ENCODE results near the gene ERBB2.
"Not testable (repeated sequence)": the region's sequence is repeated elsewhere in the genome, so short reads cannot be mapped to it uniquely, and the experiment has no call there.

ERBB2 gene

GRCh38 chr17:39705786-39706348, 6.0 kb downstream of the ERBB2 start:
- no peak for DNase-seq

- no peak for DNase-seq
Observed at GRCh38 chr17:39706383-39706782, 6.5 kb downstream of the ERBB2 start.

- DNase-seq = peak in 1 of 2 donors; percentile 7
Observed at GRCh38 chr17:39706921-39707337, 7.1 kb downstream of the ERBB2 start.

- DNase-seq = no peak
Observed at GRCh38 chr17:39709319-39709997, 9.6 kb downstream of the ERBB2 start.

GRCh38 chr17:39709998-39710964, 10.4 kb downstream of the ERBB2 start:
- DNase-seq = no peak

GRCh38 chr17:39711071-39711470, 11.2 kb downstream of the ERBB2 start:
- not testable (repeated sequence) for DNase-seq

GRCh38 chr17:39711851-39712250, 12.0 kb downstream of the ERBB2 start:
- DNase-seq = no peak

GRCh38 chr17:39714234-39714633, 14.4 kb downstream of the ERBB2 start:
- DNase-seq = no peak

- no peak for DNase-seq
Observed at GRCh38 chr17:39715375-39716072, 15.7 kb downstream of the ERBB2 start.

- no peak for DNase-seq
Observed at GRCh38 chr17:39716073-39716818, 16.4 kb downstream of the ERBB2 start.

- no peak for DNase-seq
Observed at GRCh38 chr17:39716879-39717536, 17.1 kb downstream of the ERBB2 start.

GRCh38 chr17:39717660-39718059, 17.8 kb downstream of the ERBB2 start:
- DNase-seq = no peak

GRCh38 chr17:39719563-39720355, 19.9 kb downstream of the ERBB2 start:
- no peak for DNase-seq

GRCh38 chr17:39722104-39722503, 22.2 kb downstream of the ERBB2 start:
- no peak for DNase-seq

GRCh38 chr17:39722965-39723848, 23.3 kb downstream of the ERBB2 start:
- DNase-seq = no peak

GRCh38 chr17:39724731-39725130, 24.9 kb downstream of the ERBB2 start:
- no peak for DNase-seq

GRCh38 chr17:39725923-39726322, 26.1 kb downstream of the ERBB2 start:
- not testable (repeated sequence) for DNase-seq

- DNase-seq = no peak
Observed at GRCh38 chr17:39726617-39727016, 26.8 kb downstream of the ERBB2 start.

- DNase-seq = no peak
Observed at GRCh38 chr17:39727556-39727955, 27.7 kb downstream of the ERBB2 start.
